OCI-LY1 (cell line): Measurements from ENCODE around the gene SDSL.

Source experiments
- H2AFZ ChIP-seq: fragments of 200-600 bp; sonication (generic), shearing (Covaris generic); 2 replicates; pipeline ENCODE4 v1.6.0; 2014; ENCODE audit warnings: antibody characterized with exemption, mild to moderate bottlenecking, low read length
- H3F3A ChIP-seq: fragments of 200-600 bp; sonication (generic), shearing (Covaris generic); 2 replicates; pipeline ENCODE4 v1.6.0; 2014; ENCODE audit warnings: mild to moderate bottlenecking, antibody characterized with exemption, low read length, moderate library complexity; ENCODE audit not compliant: insufficient read depth
- H3K27ac ChIP-seq: fragments of 200-600 bp; sonication (generic); 2 replicates; pipeline ENCODE4 v1.5.1; 2014; ENCODE audit warnings: low read length, mixed run types, mild to moderate bottlenecking, low read depth; ENCODE audit not compliant: poor library complexity, severe bottlenecking
- H3K27me3 ChIP-seq: fragments of 200-600 bp; sonication (generic); 2 replicates; pipeline ENCODE4 v1.6.0; 2014; ENCODE audit warnings: antibody characterized with exemption, mild to moderate bottlenecking, low read length, moderate library complexity; ENCODE audit not compliant: insufficient read depth
- H3K36me3 ChIP-seq: fragments of 200-600 bp; sonication (generic); 2 replicates; pipeline ENCODE4 v1.6.1; 2014; ENCODE audit warnings: mild to moderate bottlenecking, antibody characterized with exemption, low read length, moderate library complexity, mixed read lengths; ENCODE audit not compliant: insufficient read depth
- H3K4me1 ChIP-seq: fragments of 200-600 bp; sonication (generic); 2 replicates; pipeline ENCODE4 v1.5.1; 2014; ENCODE audit warnings: mild to moderate bottlenecking, low read length, moderate library complexity; ENCODE audit not compliant: insufficient read depth, severe bottlenecking
- H3K4me2 ChIP-seq: fragments of 200-600 bp; sonication (generic), shearing (Covaris generic); 2 replicates; pipeline ENCODE4 v1.6.1; 2014; ENCODE audit warnings: low read length
- H3K4me3 ChIP-seq: fragments of 200-600 bp; sonication (generic); 2 replicates; pipeline ENCODE4 v1.5.1; 2014; ENCODE audit warnings: low read length, low read depth, mild to moderate bottlenecking, mixed read lengths; ENCODE audit not compliant: poor library complexity, severe bottlenecking
- H3K79me2 ChIP-seq: fragments of 200-600 bp; shearing (Covaris generic); 2 replicates; pipeline ENCODE4 v1.6.1; 2016; ENCODE audit warnings: mixed run types, low read length, mixed read lengths; ENCODE audit not compliant: insufficient read depth
- H3K9ac ChIP-seq: fragments of 200-600 bp; sonication (generic), shearing (Covaris generic); 2 replicates; pipeline ENCODE4 v1.6.1; 2014; ENCODE audit warnings: mild to moderate bottlenecking, low read length, mixed read lengths
- H3K9me2 ChIP-seq: fragments of 200-600 bp; sonication (generic), shearing (Covaris generic); 2 replicates; pipeline ENCODE4 v1.6.1; 2014; ENCODE audit warnings: low read depth, mild to moderate bottlenecking, low read length, mixed read lengths
- H3K9me3 ChIP-seq: fragments of 200-600 bp; shearing (Covaris generic); 2 replicates; pipeline ENCODE4 v1.6.1; 2014; ENCODE audit warnings: low read length, mixed read lengths
- H4K20me1 ChIP-seq: fragments of 200-600 bp; sonication (generic), shearing (Covaris generic); 2 replicates; pipeline ENCODE4 v1.6.0; 2016; ENCODE audit warnings: mild to moderate bottlenecking, low read length; ENCODE audit not compliant: insufficient read depth
- EZH2 ChIP-seq: fragments of 200-600 bp; sonication (generic), shearing (Covaris generic); IDR thresholded peaks from 2 replicates; pipeline ENCODE4 v1.8.0; 2017; ENCODE audit warnings: borderline replicate concordance, mixed run types, mild to moderate bottlenecking, antibody characterized with exemption, low read length, moderate library complexity, mixed read lengths
- TF ChIP-seq, protein P1 (sequence below): fragments of 200-600 bp; sonication (generic), shearing (Covaris generic); IDR thresholded peaks from 2 replicates; pipeline ENCODE4 v1.5.1; 2017; ENCODE audit warnings: mild to moderate bottlenecking, antibody characterized with exemption, low read length, moderate library complexity, mixed read lengths

SDSL gene

GRCh38 chr12:113464852-113465719 is 42.9 kb downstream of the SDSL start:
- TF ChIP-seq, protein P1, sequence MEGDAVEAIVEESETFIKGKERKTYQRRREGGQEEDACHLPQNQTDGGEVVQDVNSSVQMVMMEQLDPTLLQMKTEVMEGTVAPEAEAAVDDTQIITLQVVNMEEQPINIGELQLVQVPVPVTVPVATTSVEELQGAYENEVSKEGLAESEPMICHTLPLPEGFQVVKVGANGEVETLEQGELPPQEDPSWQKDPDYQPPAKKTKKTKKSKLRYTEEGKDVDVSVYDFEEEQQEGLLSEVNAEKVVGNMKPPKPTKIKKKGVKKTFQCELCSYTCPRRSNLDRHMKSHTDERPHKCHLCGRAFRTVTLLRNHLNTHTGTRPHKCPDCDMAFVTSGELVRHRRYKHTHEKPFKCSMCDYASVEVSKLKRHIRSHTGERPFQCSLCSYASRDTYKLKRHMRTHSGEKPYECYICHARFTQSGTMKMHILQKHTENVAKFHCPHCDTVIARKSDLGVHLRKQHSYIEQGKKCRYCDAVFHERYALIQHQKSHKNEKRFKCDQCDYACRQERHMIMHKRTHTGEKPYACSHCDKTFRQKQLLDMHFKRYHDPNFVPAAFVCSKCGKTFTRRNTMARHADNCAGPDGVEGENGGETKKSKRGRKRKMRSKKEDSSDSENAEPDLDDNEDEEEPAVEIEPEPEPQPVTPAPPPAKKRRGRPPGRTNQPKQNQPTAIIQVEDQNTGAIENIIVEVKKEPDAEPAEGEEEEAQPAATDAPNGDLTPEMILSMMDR: no peak
- no peak for TF ChIP-seq EZH2
- H3K4me3 ChIP-seq: no peak overlapping the region
- H3K9me2 ChIP-seq: no peaks in the 10 kb centered on the region
- H3K4me1 ChIP-seq: no peaks in the 10 kb centered on the region
- no peak overlapping the region for H3K4me2 ChIP-seq
- H3K36me3 ChIP-seq: no peaks in the 10 kb centered on the region
- no peaks in the 10 kb centered on the region for H3K27me3 ChIP-seq
- no peak overlapping the region for H3K27ac ChIP-seq
- no peak overlapping the region for H2AFZ ChIP-seq
- H3K79me2 ChIP-seq: no peaks in the 10 kb centered on the region
- no peaks in the 10 kb centered on the region for H4K20me1 ChIP-seq
- no peak overlapping the region for H3K9ac ChIP-seq
- no peaks in the 10 kb centered on the region for H3F3A ChIP-seq
- H3K9me3 ChIP-seq: no peaks in the 10 kb centered on the region

DNA sequence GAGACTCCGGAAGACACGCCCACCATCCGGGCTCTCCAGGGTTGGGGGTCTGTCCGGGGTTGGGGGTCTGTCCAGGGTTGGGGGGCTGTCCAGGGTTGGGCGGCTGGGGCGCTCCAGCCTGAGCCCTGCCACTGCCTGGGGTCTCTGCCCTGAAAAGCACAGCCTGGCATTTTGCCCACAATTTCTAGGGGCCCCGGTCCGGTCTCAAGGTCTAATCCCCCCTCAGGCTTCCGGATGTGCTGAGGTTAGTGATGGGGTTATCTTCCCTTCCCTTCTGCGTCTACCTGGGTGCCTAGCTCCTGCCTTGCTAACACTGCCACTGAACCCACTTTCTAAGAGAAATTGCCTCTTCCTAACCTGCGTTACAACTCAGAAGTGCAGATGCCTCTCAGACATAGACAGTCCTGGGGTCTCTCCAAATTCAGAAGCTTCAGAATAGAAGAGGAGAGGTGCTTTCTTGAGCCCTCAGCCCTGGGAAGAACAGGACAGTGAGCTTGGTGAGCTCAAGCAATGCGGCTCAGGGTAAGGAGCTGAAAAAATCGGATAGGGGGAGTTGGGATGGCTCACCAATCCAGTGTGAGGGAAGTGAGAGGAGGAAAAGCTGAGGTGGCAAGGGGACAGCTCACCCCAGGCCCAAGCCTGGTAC is 43.8 kb downstream of the SDSL start:
- Histone ChIP-seq H3K4me1 (no peaks in the 10 kb centered on the region), H3K79me2 (no peaks in the 10 kb centered on the region), H3K9ac (no peak overlapping the region), H3K27ac (no peak overlapping the region), H3K4me2 (no peak overlapping the region), H3K36me3 (no peaks in the 10 kb centered on the region), H4K20me1 (no peaks in the 10 kb centered on the region), H3F3A (no peaks in the 10 kb centered on the region), H2AFZ (no peak overlapping the region), H3K9me2 (no peaks in the 10 kb centered on the region), H3K27me3 (no peaks in the 10 kb centered on the region), H3K4me3 (no peak overlapping the region), H3K9me3 (no peaks in the 10 kb centered on the region)
- TF ChIP-seq EZH2: no peak
- TF ChIP-seq, protein P1: no peak

DNA sequence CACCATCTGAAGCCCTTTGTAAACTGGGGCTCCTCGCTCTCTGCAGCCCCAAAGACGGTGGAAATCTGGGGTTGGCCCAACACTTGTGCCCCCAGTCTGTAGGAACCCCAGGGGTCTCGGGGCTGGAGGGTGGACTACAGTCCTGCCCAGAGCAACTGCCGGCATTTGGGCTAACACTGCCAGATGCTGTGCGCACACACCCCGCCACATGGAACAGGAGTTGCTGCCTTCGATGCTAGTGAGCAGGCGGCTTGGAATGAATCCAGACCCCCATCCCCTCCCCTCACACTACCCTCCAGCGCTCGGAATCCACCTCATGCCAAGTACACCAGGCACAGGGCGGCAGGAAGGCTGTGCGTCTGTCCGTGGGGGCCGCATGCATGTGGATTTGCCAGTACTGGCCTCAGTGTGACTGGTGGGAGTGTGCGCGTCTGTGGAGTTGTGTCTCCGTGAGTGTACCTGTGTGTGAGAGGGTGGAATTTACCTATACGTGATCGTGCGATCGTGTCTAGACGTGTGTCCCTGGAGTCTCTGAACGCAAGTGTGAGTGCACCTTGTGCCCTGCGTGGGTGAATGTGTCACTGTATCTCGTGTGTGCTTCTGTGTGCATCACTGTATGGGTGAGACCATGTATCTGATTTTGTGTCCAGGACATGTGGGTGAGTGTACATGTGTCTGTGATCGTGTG is 44.4 kb downstream of the SDSL start:
- H3K27me3 ChIP-seq: no peaks in the 10 kb centered on the region
- no peak overlapping the region for H2AFZ ChIP-seq
- no peaks in the 10 kb centered on the region for H3F3A ChIP-seq
- H3K9me2 ChIP-seq: no peaks in the 10 kb centered on the region
- no peaks in the 10 kb centered on the region for H3K79me2 ChIP-seq
- H3K4me1 ChIP-seq: no peaks in the 10 kb centered on the region
- no peak overlapping the region for H3K27ac ChIP-seq
- no peaks in the 10 kb centered on the region for H4K20me1 ChIP-seq
- H3K4me2 ChIP-seq: no peak overlapping the region
- no peak overlapping the region for H3K9ac ChIP-seq
- no peaks in the 10 kb centered on the region for H3K36me3 ChIP-seq
- no peak overlapping the region for H3K4me3 ChIP-seq
- no peaks in the 10 kb centered on the region for H3K9me3 ChIP-seq
- TF ChIP-seq, protein P1: no peak
- TF ChIP-seq EZH2: no peak
